Measurements from ENCODE around the gene VTI1B.
"Not testable (repeated sequence)": the region's sequence is repeated elsewhere in the genome, so short reads cannot be mapped to it uniquely, and the experiment has no call there.

Gene VTI1B

GRCh38 chr14:67626131-67626530, 48.3 kb downstream of the VTI1B start:
- not testable (repeated sequence) for DNase-seq (ENCODE audit: low spot score)

GRCh38 chr14:67623114-67623513, 51.3 kb downstream of the VTI1B start:
- DNase-seq (ENCODE audit: low spot score): peak; percentile 16

- peak; percentile 60 for DNase-seq (ENCODE audit: low spot score)
Measured at GRCh38 chr14:67622675-67623074, 51.8 kb downstream of the VTI1B start.

- no peak for DNase-seq (ENCODE audit: low spot score)
Measured at GRCh38 chr14:67620217-67620785, 54.1 kb downstream of the VTI1B start.

- DNase-seq (ENCODE audit: low spot score): peak; percentile 89
Measured at GRCh38 chr14:67619446-67620216, 54.8 kb downstream of the VTI1B start, which contains the start of gene ARG2. Gene ARG2 (plus strand): TSS chr14:67619920. CDS start chr14:67619978, 58 bp downstream.

GRCh38 chr14:67618617-67619063, 55.8 kb downstream of the VTI1B start:
- DNase-seq (ENCODE audit: low spot score): peak; percentile 48

GRCh38 chr14:67610491-67610890, 63.9 kb downstream of the VTI1B start:
- no peak for DNase-seq (ENCODE audit: low spot score)

GRCh38 chr14:67609642-67610310, 64.7 kb downstream of the VTI1B start:
- no peak for DNase-seq (ENCODE audit: low spot score)

- no peak for DNase-seq (ENCODE audit: low spot score)
Measured at GRCh38 chr14:67607646-67608045, 66.8 kb downstream of the VTI1B start.

GRCh38 chr14:67602995-67603545, 71.4 kb downstream of the VTI1B start:
- DNase-seq (ENCODE audit: low spot score): no peak

- DNase-seq (ENCODE audit: low spot score): no peak
Measured at GRCh38 chr14:67602076-67602475, 72.4 kb downstream of the VTI1B start.

- DNase-seq (ENCODE audit: low spot score): not testable (repeated sequence)
Measured at GRCh38 chr14:67600562-67600974, 73.9 kb downstream of the VTI1B start.

- peak; percentile 83 for DNase-seq (ENCODE audit: low spot score)
Measured at GRCh38 chr14:67599698-67600561, 74.5 kb downstream of the VTI1B start, which contains the start of gene PIGH. Gene PIGH (minus strand): TSS chr14:67600268. CDS start chr14:67600203, 65 bp downstream.
